AG04449 (cell line): ENCODE measurements around the gene FNDC3B.

ENCODE experiments used
- CTCF ChIA-PET: fragments of 350-600 bp; formaldehyde crosslinking; extraction: SDS; loops from one replicate; lab custom pipeline; 2021; ENCODE audit warnings: antibody characterized with exemption; lab: Yijun Ruan, JAX
- POLR2A ChIA-PET: fragments of 400-600, 350-600 bp; formaldehyde crosslinking; extraction: SDS; loops from one replicate; lab custom pipeline; 2020; ENCODE audit warnings: antibody characterized with exemption, inconsistent platforms; lab: Yijun Ruan, JAX
- DNase-seq: peaks from one replicate; pipeline ENCODE4 v3.0.0-alpha.2; 2010; ENCODE audit warnings: low read depth, low spot score
- H3K4me3 ChIP-seq: 2 replicates; pipeline ENCODE4 v1.5.1; 2011; ENCODE audit warnings: low read depth, mild to moderate bottlenecking, control low read depth, low read length
- TF ChIP-seq, protein P1 (sequence below): IDR thresholded peaks from one replicate; pipeline ENCODE4 v1.5.1; 2011; ENCODE audit warnings: mild to moderate bottlenecking, moderate library complexity, low read length, control low read depth, inconsistent platforms; ENCODE audit not compliant: insufficient read depth; ENCODE audit errors: missing control alignments

FNDC3B gene

GRCh38 chr3:172018364-172018763 lies 21.0 kb upstream of the FNDC3B start:
- ChIA-PET POLR2A (no interaction called here), CTCF (no interaction called here)
- no peak overlapping the region for H3K4me3 ChIP-seq
- TF ChIP-seq, protein P1, sequence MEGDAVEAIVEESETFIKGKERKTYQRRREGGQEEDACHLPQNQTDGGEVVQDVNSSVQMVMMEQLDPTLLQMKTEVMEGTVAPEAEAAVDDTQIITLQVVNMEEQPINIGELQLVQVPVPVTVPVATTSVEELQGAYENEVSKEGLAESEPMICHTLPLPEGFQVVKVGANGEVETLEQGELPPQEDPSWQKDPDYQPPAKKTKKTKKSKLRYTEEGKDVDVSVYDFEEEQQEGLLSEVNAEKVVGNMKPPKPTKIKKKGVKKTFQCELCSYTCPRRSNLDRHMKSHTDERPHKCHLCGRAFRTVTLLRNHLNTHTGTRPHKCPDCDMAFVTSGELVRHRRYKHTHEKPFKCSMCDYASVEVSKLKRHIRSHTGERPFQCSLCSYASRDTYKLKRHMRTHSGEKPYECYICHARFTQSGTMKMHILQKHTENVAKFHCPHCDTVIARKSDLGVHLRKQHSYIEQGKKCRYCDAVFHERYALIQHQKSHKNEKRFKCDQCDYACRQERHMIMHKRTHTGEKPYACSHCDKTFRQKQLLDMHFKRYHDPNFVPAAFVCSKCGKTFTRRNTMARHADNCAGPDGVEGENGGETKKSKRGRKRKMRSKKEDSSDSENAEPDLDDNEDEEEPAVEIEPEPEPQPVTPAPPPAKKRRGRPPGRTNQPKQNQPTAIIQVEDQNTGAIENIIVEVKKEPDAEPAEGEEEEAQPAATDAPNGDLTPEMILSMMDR: no peak
- DNase-seq: no peak

DNA sequence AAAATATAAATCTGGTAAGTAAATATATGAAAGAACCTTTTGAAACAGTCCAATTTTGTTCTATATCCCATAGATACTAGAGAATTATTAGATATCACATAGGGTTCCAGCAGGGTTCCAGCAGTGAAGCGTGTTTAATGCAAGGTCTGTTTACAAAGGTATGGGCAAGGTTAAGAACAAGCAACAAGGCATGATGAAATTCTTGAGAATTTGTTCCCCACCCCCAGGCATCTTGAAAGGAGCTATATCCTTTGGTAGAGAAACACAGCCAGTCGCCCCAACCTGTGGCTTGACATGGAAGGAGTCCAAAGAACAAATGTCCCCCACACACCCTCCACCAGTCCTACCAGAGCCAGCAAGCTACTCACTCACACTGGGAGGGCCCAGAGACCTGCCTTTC lies 18.6 kb upstream of the FNDC3B start:
- TF ChIP-seq, protein P1: no peak
- ChIA-PET CTCF (interaction anchor here (1.5 kb wide), 1 partner anchor 13 kb away, joined by 4 read pairs; no protein-coding TSS in a partner anchor), POLR2A (no interaction called here)
- H3K4me3 ChIP-seq: no peak overlapping the region
- no peak for DNase-seq

DNA sequence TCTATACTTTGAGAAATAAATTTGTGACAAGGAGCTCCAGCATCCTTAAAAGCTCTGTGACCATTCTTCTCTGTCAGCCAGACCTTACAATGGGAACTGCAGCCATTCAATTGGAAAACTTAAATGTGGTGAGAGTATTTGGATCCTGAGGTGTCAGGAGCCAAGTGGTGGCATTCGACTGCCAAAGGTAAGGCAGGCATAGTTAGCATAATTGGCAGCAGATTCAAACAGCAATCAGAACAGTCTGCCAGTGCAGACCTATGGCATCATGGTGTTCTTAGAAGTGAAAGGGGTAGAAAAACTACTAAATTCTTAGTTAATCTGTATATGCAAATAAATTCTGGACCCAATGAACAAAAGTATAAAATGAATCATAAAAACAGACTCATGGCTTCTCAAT lies 18.2 kb upstream of the FNDC3B start:
- POLR2A ChIA-PET: no interaction called here
- CTCF ChIA-PET: no interaction called here
- no peak for DNase-seq
- TF ChIP-seq, protein P1: no peak
- no peak overlapping the region for H3K4me3 ChIP-seq

DNA sequence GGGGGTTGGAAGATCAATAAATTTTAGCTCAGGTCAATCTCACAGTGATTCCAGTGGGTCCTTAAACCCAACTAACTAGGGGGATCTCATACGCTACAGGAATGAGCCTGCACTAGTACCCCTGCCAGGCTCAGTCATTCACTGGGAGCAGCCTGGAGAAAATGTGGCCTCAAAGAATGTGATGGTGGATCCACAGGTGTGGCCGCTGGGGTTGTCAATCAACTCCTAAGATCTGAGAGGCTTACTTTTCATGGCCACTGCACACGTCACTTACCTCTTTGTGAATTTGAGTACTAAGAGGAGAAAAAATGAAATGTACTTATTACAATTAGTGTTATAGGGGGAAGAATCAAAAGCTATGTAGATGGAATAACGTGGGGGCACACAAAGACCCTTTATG lies 17.5 kb upstream of the FNDC3B start:
- H3K4me3 ChIP-seq: no peak overlapping the region
- TF ChIP-seq, protein P1: no peak
- CTCF ChIA-PET: interaction anchor here (1.7 kb wide), 1 partner anchor 14 kb away, joined by 8 read pairs; no protein-coding TSS in a partner anchor
- no peak for DNase-seq
- POLR2A ChIA-PET: no interaction called here

DNA sequence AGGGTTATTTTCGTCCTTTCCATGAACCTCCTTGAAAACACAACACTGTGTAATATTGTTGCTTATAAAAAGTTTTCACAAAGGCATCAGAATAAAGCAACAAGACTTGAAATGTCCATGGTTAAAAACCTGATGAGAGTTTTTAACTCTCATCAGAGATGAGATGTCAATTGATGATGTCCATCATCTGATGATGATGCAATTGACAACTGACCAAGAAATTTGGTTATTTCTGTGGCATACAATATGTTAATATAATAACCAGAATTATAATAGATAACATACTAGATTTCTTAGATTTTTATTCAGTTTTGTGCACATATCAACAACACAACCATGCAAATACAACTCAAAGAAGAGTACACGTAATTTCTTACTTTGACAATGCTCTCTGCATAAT lies 15.5 kb upstream of the FNDC3B start:
- TF ChIP-seq, protein P1: no peak
- POLR2A ChIA-PET: no interaction called here
- H3K4me3 ChIP-seq: no peak overlapping the region
- no peak for DNase-seq
- CTCF ChIA-PET: interaction anchor here (0.7 kb wide), 1 partner anchor 11 kb away, joined by 3 read pairs; no protein-coding TSS in a partner anchor

- DNase-seq: no peak
- CTCF ChIA-PET: interaction anchor here (0.7 to 1.1 kb wide), 2 partner anchors 10 to 11 kb away, joined by 3 to 4 read pairs; no protein-coding TSS in a partner anchor
Measured at GRCh38 chr3:172024679-172025078, 14.7 kb upstream of the FNDC3B start.

More at GRCh38 chr3:172024679-172025078, 14.7 kb upstream of the FNDC3B start:
- POLR2A ChIA-PET: no interaction called here
- H3K4me3 ChIP-seq: no peak overlapping the region
- TF ChIP-seq, protein P1: no peak
